ENCODE results near the gene FOXD1. TPM values are rescaled to one million over a fixed set of nuclear protein-coding genes. Genes with fewer than 3 reads are reported as not detected.

Gene FOXD1
- total and polyA plus RNA-seq, 2 of the 4 experiments (the other 2 are of a cell fraction): 3.2 to 23.1 TPM

GRCh38 chr5:73433272-73433981 is 15.2 kb downstream of the FOXD1 start:
- Histone ChIP-seq H3K4me1 (ENCODE audit: control insufficient read depth, insufficient read depth, low read length) (peaks cover 6% of the 10 kb centered on the region), H3K4ac (ENCODE audit: low read depth, low read length) (peak overlapping the region; percentile 15; the same call in 1 of the 2 replicates), H2BK20ac (ENCODE audit: low read depth, low read length) (peak overlapping the region; percentile 14; the same call in 1 of the 2 replicates), H2BK15ac (ENCODE audit: low read depth, low read length) (no peak overlapping the region), H3K9me1 (ENCODE audit: insufficient read depth, low read length) (no peaks in the 10 kb centered on the region; the same call in 1 of the 2 replicates), H2AFZ (replicated peaks; ENCODE audit: low read length, poor library complexity) (no peak overlapping the region), H4K20me1 (ENCODE audit: insufficient read depth, low read length) (no peaks in the 10 kb centered on the region), H2AK5ac (ENCODE audit: low read depth, low read length) (no peak overlapping the region), H3K27me3 (ENCODE audit: control insufficient read depth, insufficient read depth, low read length) (no peaks in the 10 kb centered on the region), H3K9ac (ENCODE audit: low read depth, low read length) (no peak overlapping the region), H3K56ac (ENCODE audit: extremely low read depth, insufficient read depth, low read length) (peak overlapping the region; percentile 28; the same call in 1 of the 2 replicates), H3K18ac (ENCODE audit: low read depth, low read length) (no peak overlapping the region; the same call in 1 of the 2 replicates), H3K23ac (ENCODE audit: low read depth, low read length) (no peak overlapping the region), H4K8ac (ENCODE audit: low read depth in 2 of 2, low read length in 2 of 2) (peak overlapping the region in 1 of 2 experiments; percentile 18; a peak in 1 of 4 replicates), H3K27ac (ENCODE audit: insufficient read depth, low read length) (no peak overlapping the region), H3K4me2 (ENCODE audit: low read depth, low read length) (peak overlapping the region; percentile 44; the same call in 1 of the 2 replicates), H2BK5ac (ENCODE audit: low read depth, low read length, poor library complexity, severe bottlenecking) (no peak overlapping the region), H3K36me3 (ENCODE audit: control insufficient read depth, insufficient read depth, low read length) (no peaks in the 10 kb centered on the region), H3K9me3 (ENCODE audit: control insufficient read depth, insufficient read depth, low read length) (no peaks in the 10 kb centered on the region), H3K4me3 (ENCODE audit: insufficient read depth, low read depth, low read length) (no peak overlapping the region), H4K5ac (ENCODE audit: low read depth, low read length) (no peak overlapping the region), H4K91ac (ENCODE audit: insufficient read depth, low read depth, low read length) (no peak overlapping the region), H2AK9ac (replicated peaks; ENCODE audit: low read depth, low read length, poor library complexity) (no peak overlapping the region), H2BK120ac (ENCODE audit: low read depth, low read length) (peak overlapping the region; percentile 47; the same call in 1 of the 2 replicates), H3K14ac (replicated peaks; ENCODE audit: low read depth, low read length) (peak overlapping the region; percentile 75), H3K79me1 (ENCODE audit: low read depth in 1 of 2, low read length in 2 of 2) (peaks cover 0 to 16% of the 10 kb centered on the region in 2 experiments; a peak in 2 of 4 replicates)
- no peak for ATAC-seq (ENCODE audit: low read depth)
- ChIA-PET POLR2A (ENCODE audit: unreplicated experiment) (no interaction called here), CTCF (interaction anchor here (0.6 to 2.3 kb wide), 4 partner anchors 12 to 167 kb away, joined by 3 to 11 read pairs (median 6); no protein-coding TSS in a partner anchor)
- TF ChIP-seq RCOR1 (IDR thresholded peaks at IDR 0.05; ENCODE audit: insufficient replicate concordance, low read length) (no peak), CHD1 (IDR thresholded peaks at IDR 0.05; ENCODE audit: low read depth, low read length) (no peak), SMC3 (IDR thresholded peaks at IDR 0.05; ENCODE audit: low read depth, low read length) (no peak), MXI1 (IDR thresholded peaks at IDR 0.05; ENCODE audit: borderline replicate concordance, low read depth, low read length) (no peak), RFX5 (IDR thresholded peaks at IDR 0.05; ENCODE audit: low read depth, low read length) (no peak), POLR2A (IDR thresholded peaks at IDR 0.05; ENCODE audit: low read depth, low read length) (no peak), MAFK (IDR thresholded peaks at IDR 0.05; ENCODE audit: low read depth, low read length) (peak; percentile 43), RAD21 (IDR thresholded peaks at IDR 0.05; ENCODE audit: low read length) (no peak)
- TF ChIP-seq, protein P1, sequence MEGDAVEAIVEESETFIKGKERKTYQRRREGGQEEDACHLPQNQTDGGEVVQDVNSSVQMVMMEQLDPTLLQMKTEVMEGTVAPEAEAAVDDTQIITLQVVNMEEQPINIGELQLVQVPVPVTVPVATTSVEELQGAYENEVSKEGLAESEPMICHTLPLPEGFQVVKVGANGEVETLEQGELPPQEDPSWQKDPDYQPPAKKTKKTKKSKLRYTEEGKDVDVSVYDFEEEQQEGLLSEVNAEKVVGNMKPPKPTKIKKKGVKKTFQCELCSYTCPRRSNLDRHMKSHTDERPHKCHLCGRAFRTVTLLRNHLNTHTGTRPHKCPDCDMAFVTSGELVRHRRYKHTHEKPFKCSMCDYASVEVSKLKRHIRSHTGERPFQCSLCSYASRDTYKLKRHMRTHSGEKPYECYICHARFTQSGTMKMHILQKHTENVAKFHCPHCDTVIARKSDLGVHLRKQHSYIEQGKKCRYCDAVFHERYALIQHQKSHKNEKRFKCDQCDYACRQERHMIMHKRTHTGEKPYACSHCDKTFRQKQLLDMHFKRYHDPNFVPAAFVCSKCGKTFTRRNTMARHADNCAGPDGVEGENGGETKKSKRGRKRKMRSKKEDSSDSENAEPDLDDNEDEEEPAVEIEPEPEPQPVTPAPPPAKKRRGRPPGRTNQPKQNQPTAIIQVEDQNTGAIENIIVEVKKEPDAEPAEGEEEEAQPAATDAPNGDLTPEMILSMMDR (conservative IDR thresholded peaks at IDR 0.05; ENCODE audit: low read depth, low read length): no peak
- BruUV-seq (replicated peaks): no TSS peak
- 80% methylated on average over 1 of the region's 4 CpGs; no CpG with 5 or more reads in 1 of the 2 experiments for WGBS, 2 experiments (ENCODE audit: extremely low coverage in 2 of 2, insufficient read length in 1 of 2)
- DNase-seq: no peak
- intact Hi-C loops (cut with micrococcal nuclease) (no loop called here), in situ Hi-C loops (cut with MboI; ENCODE audit: low sequenced_read_pairs) (no loop called here), dilution Hi-C loops (cut with HindIII; ENCODE audit: low sequenced_read_pairs, unreplicated experiment) (no loop called here)

All from IMR-90 (cell line).